WTC11 (cell line): ENCODE data around the gene ARID1A. TPM values are rescaled to one million over a fixed set of nuclear protein-coding genes. Genes with fewer than 3 reads are reported as not detected.

Experiments
- ATAC-seq: fragments of 200-7000 bp; cut with Tn5 transposase; 2 replicates; pipeline ENCODE4 v1.10.0; 2021; ENCODE audit warnings: mild to moderate bottlenecking, moderate library complexity
- CTCF ChIA-PET: fragments of 300-600 bp; sonication (Branson Sonifier 250); formaldehyde crosslinking; loops from one replicate; lab custom pipeline; 2021; ENCODE audit warnings: antibody characterized with exemption; lab: Charles Lee
- POLR2A ChIA-PET: fragments of 350-600 bp; sonication (Branson Sonifier 250); formaldehyde crosslinking; loops from one replicate; lab custom pipeline; 2021; ENCODE audit warnings: antibody characterized with exemption; lab: Charles Lee
- DNase-seq: peaks from one replicate; pipeline ENCODE4 v3.0.0; 2021; ENCODE audit warnings: low spot score
- H3K27ac Mint-ChIP-seq: 2 replicates; pipeline ENCODE4 v1.8.0; 2021; ENCODE audit warnings: mixed read lengths
- H3K27me3 Mint-ChIP-seq: 2 replicates; pipeline ENCODE4 v1.8.0; 2021; ENCODE audit warnings: low read depth, mild to moderate bottlenecking, moderate library complexity, mixed read lengths
- H3K36me3 Mint-ChIP-seq: 2 replicates; pipeline ENCODE4 v1.8.0; 2021; ENCODE audit warnings: mixed read lengths
- H3K4me1 Mint-ChIP-seq: 2 replicates; pipeline ENCODE4 v1.8.0; 2022; ENCODE audit warnings: mixed read lengths
- H3K4me3 Mint-ChIP-seq: 2 replicates; pipeline ENCODE4 v1.8.0; 2021; ENCODE audit warnings: mild to moderate bottlenecking, moderate library complexity, mixed read lengths
- H3K9me3 Mint-ChIP-seq: 2 replicates; pipeline ENCODE4 v1.8.0; 2021; ENCODE audit warnings: mixed read lengths
- ATF1 ChIP-seq: sonication (generic); formaldehyde crosslinking; IDR thresholded peaks from 2 replicates; pipeline ENCODE4 v1.8.1; 2023; ENCODE audit warnings: mild to moderate bottlenecking, moderate library complexity, missing genetic modification reagents
- ATF6 ChIP-seq: sonication (generic); formaldehyde crosslinking; IDR thresholded peaks from 2 replicates; pipeline ENCODE4 v1.8.1; 2023; ENCODE audit warnings: mild to moderate bottlenecking, missing genetic modification reagents
- CTCF ChIP-seq: fragments of 200-600 bp; IDR thresholded peaks from 2 replicates; pipeline ENCODE4 v1.8.0; 2022; ENCODE audit warnings: antibody characterized with exemption
- E2F5 ChIP-seq: sonication (generic); formaldehyde crosslinking; IDR thresholded peaks from 2 replicates; pipeline ENCODE4 v1.8.1; 2022; ENCODE audit warnings: mild to moderate bottlenecking, moderate library complexity, missing genetic modification reagents
- FOXJ3 ChIP-seq: sonication (generic); formaldehyde crosslinking; IDR thresholded peaks from 2 replicates; pipeline ENCODE4 v1.9.0; 2021; ENCODE audit warnings: missing genetic modification reagents, mild to moderate bottlenecking, borderline replicate concordance
- FOXP1 ChIP-seq: sonication (generic); formaldehyde crosslinking; IDR thresholded peaks from 2 replicates; pipeline ENCODE4 v1.8.0; 2022; ENCODE audit warnings: missing genetic modification reagents, mild to moderate bottlenecking, moderate library complexity, borderline replicate concordance
- HMGA2 ChIP-seq: fragments of 250-450 bp; sonication (Bioruptor Pico); IDR thresholded peaks from 2 replicates; pipeline ENCODE4 v1.4.0; 2021; ENCODE audit warnings: mild to moderate bottlenecking, moderate library complexity
- IRF1 ChIP-seq: sonication (generic); formaldehyde crosslinking; IDR thresholded peaks from 2 replicates; pipeline ENCODE4 v1.8.0; 2023; ENCODE audit warnings: missing genetic modification reagents
- JAZF1 ChIP-seq: fragments of 250-450 bp; sonication (Bioruptor Pico); IDR thresholded peaks from 2 replicates; pipeline ENCODE4 v1.9.0; 2021; ENCODE audit warnings: moderate library complexity, mild to moderate bottlenecking, inconsistent platforms
- JUN ChIP-seq: sonication (generic); formaldehyde crosslinking; IDR thresholded peaks from 2 replicates; pipeline ENCODE4 v1.8.0; 2023; ENCODE audit warnings: mild to moderate bottlenecking, missing genetic modification reagents
- NFATC4 ChIP-seq: fragments of 250-450 bp; sonication (Bioruptor Pico); IDR thresholded peaks from 2 replicates; pipeline ENCODE4 v1.9.0; 2021; ENCODE audit warnings: mild to moderate bottlenecking
- OVOL2 ChIP-seq: fragments of 250-450 bp; sonication (Bioruptor Pico); IDR thresholded peaks from 2 replicates; pipeline ENCODE4 v1.9.0; 2021; ENCODE audit warnings: mild to moderate bottlenecking, borderline replicate concordance
- PREB ChIP-seq: sonication (generic); formaldehyde crosslinking; IDR thresholded peaks from 2 replicates; pipeline ENCODE4 v1.8.1; 2022; ENCODE audit warnings: mild to moderate bottlenecking, missing genetic modification reagents, moderate library complexity, borderline replicate concordance
- RORB ChIP-seq: fragments of 250-450 bp; sonication (Bioruptor Pico); IDR thresholded peaks from 2 replicates; pipeline ENCODE4 v1.9.0; 2021; ENCODE audit warnings: mild to moderate bottlenecking
- SMAD3 ChIP-seq: sonication (generic); formaldehyde crosslinking; IDR thresholded peaks from 2 replicates; pipeline ENCODE4 v1.8.0; 2022; ENCODE audit warnings: missing genetic modification reagents, mild to moderate bottlenecking, borderline replicate concordance
- SOX15 ChIP-seq: fragments of 250-450 bp; sonication (Bioruptor Pico); IDR thresholded peaks from 2 replicates; pipeline ENCODE4 v1.9.0; 2021; ENCODE audit warnings: mild to moderate bottlenecking
- SP1 ChIP-seq: sonication (generic); formaldehyde crosslinking; conservative IDR thresholded peaks from 2 replicates; pipeline ENCODE4 v1.8.1; 2022; ENCODE audit warnings: missing genetic modification reagents
- TP53 ChIP-seq: sonication (generic); formaldehyde crosslinking; IDR thresholded peaks from 2 replicates; pipeline ENCODE4 v1.8.1; 2023; ENCODE audit warnings: mild to moderate bottlenecking, missing genetic modification reagents
- USF1 ChIP-seq: sonication (generic); formaldehyde crosslinking; IDR thresholded peaks from 2 replicates; pipeline ENCODE4 v1.8.0; 2022; ENCODE audit warnings: mild to moderate bottlenecking, missing genetic modification reagents
- ZBTB21 ChIP-seq: sonication (generic); formaldehyde crosslinking; IDR thresholded peaks from 2 replicates; pipeline ENCODE4 v1.8.1; 2023; ENCODE audit warnings: mild to moderate bottlenecking, missing genetic modification reagents, borderline replicate concordance
- ZNF121 ChIP-seq: sonication (generic); formaldehyde crosslinking; IDR thresholded peaks from 2 replicates; pipeline ENCODE4 v1.8.0; 2023; ENCODE audit warnings: missing genetic modification reagents
- ZNF219 ChIP-seq: sonication (generic); formaldehyde crosslinking; IDR thresholded peaks from 2 replicates; pipeline ENCODE4 v1.8.0; 2023; ENCODE audit warnings: missing genetic modification reagents, mild to moderate bottlenecking, borderline replicate concordance
- ZNF317 ChIP-seq: sonication (generic); formaldehyde crosslinking; IDR thresholded peaks from 2 replicates; pipeline ENCODE4 v1.8.1; 2023; ENCODE audit warnings: low read depth, mild to moderate bottlenecking, moderate library complexity, missing genetic modification reagents, borderline replicate concordance
- total RNA-seq: library from RNA; stranded (reverse); gene quantifications from 3 replicates; pipeline ENCODE4 v1.2.3, GENCODE V29; 2021
- TF ChIP-seq, protein P1 (sequence below): sonication (generic); formaldehyde crosslinking; IDR thresholded peaks from 2 replicates; pipeline ENCODE4 v1.8.0; 2023; ENCODE audit warnings: mild to moderate bottlenecking, missing genetic modification reagents
- TF ChIP-seq, protein P2 (sequence below): sonication (generic); formaldehyde crosslinking; IDR thresholded peaks from 2 replicates; pipeline ENCODE4 v1.8.1; 2022; ENCODE audit warnings: missing genetic modification reagents, borderline replicate concordance

ARID1A gene
- total RNA-seq, 1 experiment from 2014 or later: 98.0 TPM

GRCh38 chr1:26748351-26748750, 52.5 kb downstream of the ARID1A start (continued):
- TF ChIP-seq JUN (CRISPR knock-in tag) (no peak), HMGA2 (CRISPR knock-in tag) (no peak), ATF1 (CRISPR knock-in tag) (no peak), SOX15 (no peak), SP1 (no peak), USF1 (CRISPR knock-in tag) (no peak), ZNF317 (CRISPR knock-in tag) (no peak), NFATC4 (CRISPR knock-in tag) (no peak), TP53 (CRISPR knock-in tag) (no peak)
- TF ChIP-seq, all 79 proteins: peak for 0

GRCh38 chr1:26749458-26749857, 53.6 kb downstream of the ARID1A start:
- Mint-ChIP-seq H3K4me1 (peaks cover 2% of the 10 kb centered on the region), H3K9me3 (no peaks in the 10 kb centered on the region), H3K4me3 (no peak overlapping the region), H3K27ac (no peak overlapping the region), H3K27me3 (no peaks in the 10 kb centered on the region), H3K36me3 (peaks cover 80% of the 10 kb centered on the region)
- ChIA-PET POLR2A (no interaction called here), CTCF (no interaction called here)
- DNase-seq (no peak), ATAC-seq (no peak)
- TF ChIP-seq ZNF121 (CRISPR knock-in tag) (no peak), CTCF (no peak), IRF1 (CRISPR knock-in tag) (no peak), FOXP1 (no peak), NFATC4 (CRISPR knock-in tag) (no peak), PREB (no peak), ZNF219 (CRISPR knock-in tag) (no peak), OVOL2 (CRISPR knock-in tag) (no peak), JAZF1 (CRISPR knock-in tag) (no peak), ZBTB21 (CRISPR knock-in tag) (no peak), SMAD3 (no peak), FOXJ3 (no peak), ATF6 (CRISPR knock-in tag) (no peak), RORB (no peak), E2F5 (no peak)
- TF ChIP-seq, protein P1, sequence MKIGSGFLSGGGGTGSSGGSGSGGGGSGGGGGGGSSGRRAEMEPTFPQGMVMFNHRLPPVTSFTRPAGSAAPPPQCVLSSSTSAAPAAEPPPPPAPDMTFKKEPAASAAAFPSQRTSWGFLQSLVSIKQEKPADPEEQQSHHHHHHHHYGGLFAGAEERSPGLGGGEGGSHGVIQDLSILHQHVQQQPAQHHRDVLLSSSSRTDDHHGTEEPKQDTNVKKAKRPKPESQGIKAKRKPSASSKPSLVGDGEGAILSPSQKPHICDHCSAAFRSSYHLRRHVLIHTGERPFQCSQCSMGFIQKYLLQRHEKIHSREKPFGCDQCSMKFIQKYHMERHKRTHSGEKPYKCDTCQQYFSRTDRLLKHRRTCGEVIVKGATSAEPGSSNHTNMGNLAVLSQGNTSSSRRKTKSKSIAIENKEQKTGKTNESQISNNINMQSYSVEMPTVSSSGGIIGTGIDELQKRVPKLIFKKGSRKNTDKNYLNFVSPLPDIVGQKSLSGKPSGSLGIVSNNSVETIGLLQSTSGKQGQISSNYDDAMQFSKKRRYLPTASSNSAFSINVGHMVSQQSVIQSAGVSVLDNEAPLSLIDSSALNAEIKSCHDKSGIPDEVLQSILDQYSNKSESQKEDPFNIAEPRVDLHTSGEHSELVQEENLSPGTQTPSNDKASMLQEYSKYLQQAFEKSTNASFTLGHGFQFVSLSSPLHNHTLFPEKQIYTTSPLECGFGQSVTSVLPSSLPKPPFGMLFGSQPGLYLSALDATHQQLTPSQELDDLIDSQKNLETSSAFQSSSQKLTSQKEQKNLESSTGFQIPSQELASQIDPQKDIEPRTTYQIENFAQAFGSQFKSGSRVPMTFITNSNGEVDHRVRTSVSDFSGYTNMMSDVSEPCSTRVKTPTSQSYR: no peak
- TF ChIP-seq, protein P2, sequence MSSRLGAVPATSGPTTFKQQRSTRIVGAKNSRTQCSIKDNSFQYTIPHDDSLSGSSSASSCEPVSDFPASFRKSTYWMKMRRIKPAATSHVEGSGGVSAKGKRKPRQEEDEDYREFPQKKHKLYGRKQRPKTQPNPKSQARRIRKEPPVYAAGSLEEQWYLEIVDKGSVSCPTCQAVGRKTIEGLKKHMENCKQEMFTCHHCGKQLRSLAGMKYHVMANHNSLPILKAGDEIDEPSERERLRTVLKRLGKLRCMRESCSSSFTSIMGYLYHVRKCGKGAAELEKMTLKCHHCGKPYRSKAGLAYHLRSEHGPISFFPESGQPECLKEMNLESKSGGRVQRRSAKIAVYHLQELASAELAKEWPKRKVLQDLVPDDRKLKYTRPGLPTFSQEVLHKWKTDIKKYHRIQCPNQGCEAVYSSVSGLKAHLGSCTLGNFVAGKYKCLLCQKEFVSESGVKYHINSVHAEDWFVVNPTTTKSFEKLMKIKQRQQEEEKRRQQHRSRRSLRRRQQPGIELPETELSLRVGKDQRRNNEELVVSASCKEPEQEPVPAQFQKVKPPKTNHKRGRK: no peak
